ENCODE results near the gene EPHA3. TPM values are rescaled to one million over a fixed set of nuclear protein-coding genes. Genes with fewer than 3 reads are reported as not detected.

The EPHA3 gene
- total and polyA plus RNA-seq, 2 donors (not counting 3 experiments of a cell fraction or from before 2014, with no cell fraction given): not detected

DNA sequence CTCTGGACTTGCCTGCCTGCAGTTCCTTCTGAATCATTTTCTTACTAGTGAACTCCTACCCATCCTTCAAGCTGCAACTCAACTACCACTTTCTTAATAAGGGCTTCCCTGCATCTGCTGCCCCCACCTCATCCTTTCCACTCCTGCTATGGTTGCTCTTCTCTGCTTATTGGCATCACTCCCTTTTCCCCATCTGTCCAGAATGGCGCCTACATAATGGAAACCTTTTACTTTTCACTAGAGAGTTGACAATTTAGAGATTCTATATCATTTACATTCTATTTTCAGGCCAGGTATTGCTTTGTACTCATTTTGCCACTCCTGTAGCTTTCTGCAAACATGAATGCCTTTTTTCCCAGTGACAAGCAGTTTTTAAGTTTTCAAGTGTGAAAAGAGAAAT is 1.9 kb upstream of the EPHA3 start:
- DNase-seq (ENCODE audit: low read depth, low spot score): no peak
- no peak for FAIRE-seq
- H3K9me3 ChIP-seq (replicated peaks; ENCODE audit: control insufficient read depth, insufficient read depth, low read length): no peaks in the 10 kb centered on the region
- dilution Hi-C loops (cut with MboI; ENCODE audit: extremely low pct_ligation_motif_present, low sequenced_read_pairs) (no loop called here), intact Hi-C loops (cut with micrococcal nuclease) (no loop called here)
- no peak overlapping the region for H3K27ac ChIP-seq (ENCODE audit: insufficient read depth, low read depth, low read length)
- no peaks in the 10 kb centered on the region for H3K36me3 ChIP-seq (ENCODE audit: control insufficient read depth in 2 of 2, extremely low read depth in 1 of 2, insufficient read depth in 2 of 2, low read length in 2 of 2)
- H4K20me1 ChIP-seq (replicated peaks; ENCODE audit: control insufficient read depth, extremely low read depth, insufficient read depth, low read length): peaks cover 2% of the 10 kb centered on the region
- H3K4me1 ChIP-seq (ENCODE audit: control insufficient read depth, extremely low read depth, insufficient read depth, low read length): no peaks in the 10 kb centered on the region
- H3K9me1 ChIP-seq (replicated peaks; ENCODE audit: control insufficient read depth, extremely low read depth, insufficient read depth, low read length): no peaks in the 10 kb centered on the region
- peaks cover 0 to 2% of the 10 kb centered on the region in 2 experiments for H3K27me3 ChIP-seq (ENCODE audit: control insufficient read depth in 2 of 2, insufficient read depth in 2 of 2, low read length in 2 of 2)
- no peak overlapping the region for H2AFZ ChIP-seq (ENCODE audit: low read depth, low read length)
- no peak overlapping the region for H3K4me2 ChIP-seq (ENCODE audit: insufficient read depth, low read length)
- POLR2A ChIA-PET: no interaction called here
- CTCF ChIA-PET: no interaction called here
- no peaks in the 10 kb centered on the region for H3K79me2 ChIP-seq (ENCODE audit: control insufficient read depth, insufficient read depth, low read length)
- no TSS peak for BruUV-seq (replicated peaks)
- TF ChIP-seq MYC (IDR thresholded peaks at IDR 0.05; ENCODE audit: low read depth, low read length): no peak
- TF ChIP-seq FOS (IDR thresholded peaks at IDR 0.05; ENCODE audit: borderline replicate concordance, insufficient read depth, low read length): no peak
- no peak for TF ChIP-seq EZH2 (IDR thresholded peaks at IDR 0.05; ENCODE audit: borderline replicate concordance, low read depth, low read length, severe bottlenecking)
- TF ChIP-seq JUN (IDR thresholded peaks at IDR 0.05; ENCODE audit: borderline replicate concordance, insufficient read depth, insufficient read length, low read depth): no peak
- no peak for TF ChIP-seq POLR2AphosphoS5 (IDR thresholded peaks at IDR 0.05; ENCODE audit: insufficient read depth, low read depth, low read length)
- TF ChIP-seq GATA2 (IDR thresholded peaks at IDR 0.05; ENCODE audit: insufficient read depth, insufficient read length, low read depth, low read length): no peak
- TF ChIP-seq POLR2A (IDR thresholded peaks at IDR 0.05; ENCODE audit: low read depth, low read length): no peak
- TF ChIP-seq, protein P1, sequence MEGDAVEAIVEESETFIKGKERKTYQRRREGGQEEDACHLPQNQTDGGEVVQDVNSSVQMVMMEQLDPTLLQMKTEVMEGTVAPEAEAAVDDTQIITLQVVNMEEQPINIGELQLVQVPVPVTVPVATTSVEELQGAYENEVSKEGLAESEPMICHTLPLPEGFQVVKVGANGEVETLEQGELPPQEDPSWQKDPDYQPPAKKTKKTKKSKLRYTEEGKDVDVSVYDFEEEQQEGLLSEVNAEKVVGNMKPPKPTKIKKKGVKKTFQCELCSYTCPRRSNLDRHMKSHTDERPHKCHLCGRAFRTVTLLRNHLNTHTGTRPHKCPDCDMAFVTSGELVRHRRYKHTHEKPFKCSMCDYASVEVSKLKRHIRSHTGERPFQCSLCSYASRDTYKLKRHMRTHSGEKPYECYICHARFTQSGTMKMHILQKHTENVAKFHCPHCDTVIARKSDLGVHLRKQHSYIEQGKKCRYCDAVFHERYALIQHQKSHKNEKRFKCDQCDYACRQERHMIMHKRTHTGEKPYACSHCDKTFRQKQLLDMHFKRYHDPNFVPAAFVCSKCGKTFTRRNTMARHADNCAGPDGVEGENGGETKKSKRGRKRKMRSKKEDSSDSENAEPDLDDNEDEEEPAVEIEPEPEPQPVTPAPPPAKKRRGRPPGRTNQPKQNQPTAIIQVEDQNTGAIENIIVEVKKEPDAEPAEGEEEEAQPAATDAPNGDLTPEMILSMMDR (IDR thresholded peaks at IDR 0.05; ENCODE audit: extremely low read depth in 1 of 2, insufficient read depth in 1 of 2, low read depth in 1 of 2, low read length in 2 of 2): no peak
- TF ChIP-seq, protein P2, sequence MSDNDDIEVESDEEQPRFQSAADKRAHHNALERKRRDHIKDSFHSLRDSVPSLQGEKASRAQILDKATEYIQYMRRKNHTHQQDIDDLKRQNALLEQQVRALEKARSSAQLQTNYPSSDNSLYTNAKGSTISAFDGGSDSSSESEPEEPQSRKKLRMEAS (IDR thresholded peaks at IDR 0.05; ENCODE audit: insufficient read depth, insufficient read length): no peak
- no peak overlapping the region for H3K4me3 ChIP-seq (replicated peaks in 1 of 3; ENCODE audit: insufficient read depth in 1 of 3, low read depth in 1 of 3, low read length in 3 of 3)
- no peak overlapping the region for H3K9ac ChIP-seq (replicated peaks; ENCODE audit: extremely low read depth, insufficient read depth, low read length)
